Peyer's patch (tissue), 4 donors: ENCODE data around the gene PIANP.
"Not testable (repeated sequence)": the region's sequence is repeated elsewhere in the genome, so short reads cannot be mapped to it uniquely, and the experiment has no call there.

ENCODE experiments used
- POLR2A ChIP-seq, 2 donors: fragments of 450-650 bp; IDR thresholded peaks; one replicate each; pipeline ENCODE4 v1.5.1; 2017; ENCODE audit warnings: antibody characterized with exemption in 2 of 2, mild to moderate bottlenecking in 2 of 2, moderate library complexity in 2 of 2
- TF ChIP-seq, protein P1 (sequence below), 6 experiments: fragments of 450-650 bp in 4 of 6; fragments of 200-600 bp in 2 of 6; sonication (generic) in 1 of 6; IDR thresholded peaks; one replicate each; pipeline ENCODE4 v1.5.1; 2017 to 2019; ENCODE audit warnings: antibody characterized with exemption in 6 of 6, mild to moderate bottlenecking in 3 of 6, moderate library complexity in 1 of 6

DNA sequence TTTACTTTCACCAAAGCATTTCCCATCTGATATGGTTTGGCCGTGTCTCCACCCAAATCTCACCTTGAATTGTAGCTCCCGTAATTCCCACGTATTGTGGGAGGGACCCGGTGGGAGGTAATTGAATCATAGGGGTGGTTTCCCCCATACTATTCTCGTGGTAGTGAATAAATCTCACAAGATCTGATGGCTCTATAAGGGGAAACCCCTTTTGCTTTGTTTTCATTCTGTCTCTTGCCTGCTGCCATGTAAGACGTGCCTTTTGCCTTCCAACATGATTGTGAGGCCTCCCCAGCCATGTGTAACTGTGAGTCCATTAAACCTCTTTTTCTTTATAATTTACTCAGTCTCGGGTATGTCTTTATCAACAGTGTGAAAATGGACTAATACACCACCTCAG is 42.7 kb upstream of the PIANP start:
- TF ChIP-seq, protein P1, sequence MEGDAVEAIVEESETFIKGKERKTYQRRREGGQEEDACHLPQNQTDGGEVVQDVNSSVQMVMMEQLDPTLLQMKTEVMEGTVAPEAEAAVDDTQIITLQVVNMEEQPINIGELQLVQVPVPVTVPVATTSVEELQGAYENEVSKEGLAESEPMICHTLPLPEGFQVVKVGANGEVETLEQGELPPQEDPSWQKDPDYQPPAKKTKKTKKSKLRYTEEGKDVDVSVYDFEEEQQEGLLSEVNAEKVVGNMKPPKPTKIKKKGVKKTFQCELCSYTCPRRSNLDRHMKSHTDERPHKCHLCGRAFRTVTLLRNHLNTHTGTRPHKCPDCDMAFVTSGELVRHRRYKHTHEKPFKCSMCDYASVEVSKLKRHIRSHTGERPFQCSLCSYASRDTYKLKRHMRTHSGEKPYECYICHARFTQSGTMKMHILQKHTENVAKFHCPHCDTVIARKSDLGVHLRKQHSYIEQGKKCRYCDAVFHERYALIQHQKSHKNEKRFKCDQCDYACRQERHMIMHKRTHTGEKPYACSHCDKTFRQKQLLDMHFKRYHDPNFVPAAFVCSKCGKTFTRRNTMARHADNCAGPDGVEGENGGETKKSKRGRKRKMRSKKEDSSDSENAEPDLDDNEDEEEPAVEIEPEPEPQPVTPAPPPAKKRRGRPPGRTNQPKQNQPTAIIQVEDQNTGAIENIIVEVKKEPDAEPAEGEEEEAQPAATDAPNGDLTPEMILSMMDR (IDR thresholded peaks at IDR 0.05) = not testable (repeated sequence)
- not testable (repeated sequence) for TF ChIP-seq POLR2A (IDR thresholded peaks at IDR 0.05)
